Measurements from ENCODE around the gene DNAJA3. TPM values are rescaled to one million over a fixed set of nuclear protein-coding genes. Genes with fewer than 3 reads are reported as not detected.

The DNAJA3 gene
- total and polyA plus RNA-seq, 10 of the 15 experiments (the other 5 are each of a cell fraction or from before 2014, with no cell fraction given), result 8.4 to 141 (median 60.8) TPM

GRCh38 chr16:4435337-4436067 is 9.8 kb downstream of the DNAJA3 start:
- in situ Hi-C loops (cut with MboI), result no loop called here
- peaks cover 0 to 24% of the 10 kb centered on the region in 2 experiments; a peak in 3 of 4 replicates for H3K36me3 ChIP-seq (ENCODE audit: control insufficient read depth in 2 of 2, insufficient read depth in 2 of 2, low read length in 1 of 2)
- CTCF ChIA-PET, result no interaction called here
- H3K4me1 ChIP-seq (ENCODE audit: control insufficient read depth, insufficient read depth, low read length), result no peaks in the 10 kb centered on the region
- SMC1A ChIA-PET (ENCODE audit: uncharacterized antibody, unreplicated experiment), result no interaction called here
- RAD21 ChIA-PET (ENCODE audit: unreplicated experiment), result no interaction called here
- no peak for FAIRE-seq
- no peaks in the 10 kb centered on the region; the same call in 1 of the 2 replicates for H3K79me2 ChIP-seq (ENCODE audit: control insufficient read depth, insufficient read depth, low read length)
- H3K4me3 ChIP-seq, result no peak overlapping the region
- ATAC-seq, result no peak
- no peak for DNase-seq (ENCODE audit: low read depth, low spot score)
- H2AFZ ChIP-seq (ENCODE audit: control insufficient read depth, low read depth, low read length), result no peak overlapping the region
- no TSS peak for BruUV-seq (replicated peaks)
- no peak overlapping the region for H3K4me2 ChIP-seq (ENCODE audit: control insufficient read depth, insufficient read depth)
- no peaks in the 10 kb centered on the region for H4K20me1 ChIP-seq (ENCODE audit: control insufficient read depth, insufficient read depth)
- POLR2A ChIA-PET, result interaction anchor here (0.7 kb wide), 1 partner anchor 7 kb away, joined by 3 read pairs; no protein-coding TSS in a partner anchor
- H3K27me3 ChIP-seq (replicated peaks in 1 of 2; ENCODE audit: control insufficient read depth in 2 of 2, insufficient read depth in 2 of 2, low read length in 1 of 2), result no peaks in the 10 kb centered on the region
- no peak overlapping the region for H3K9ac ChIP-seq (ENCODE audit: control insufficient read depth, insufficient read depth, low read length)
- intact Hi-C loops (cut with micrococcal nuclease; ENCODE audit: unreplicated experiment), result no loop called here
- no peak overlapping the region for H3K27ac ChIP-seq (ENCODE audit: control insufficient read depth, insufficient read depth)
- 92% methylated on average over 8 of the region's 8 CpGs for WGBS (ENCODE audit: insufficient coverage, insufficient replicate concordance, low lambda C conversion rate, missing lambda C conversion rate)
- H3K9me3 ChIP-seq (replicated peaks; ENCODE audit: control insufficient read depth, insufficient read depth, low read length), result no peaks in the 10 kb centered on the region
- TF ChIP-seq HDAC2 (IDR thresholded peaks at IDR 0.05) (no peak), RAD21 (IDR thresholded peaks at IDR 0.05; ENCODE audit: insufficient read depth, low read depth, low read length) (no peak), MXI1 (IDR thresholded peaks at IDR 0.05; ENCODE audit: low read depth, low read length) (no peak), SPI1 (IDR thresholded peaks at IDR 0.05; ENCODE audit: borderline replicate concordance, insufficient read depth, low read depth, low read length) (no peak), ZBTB11 (CRISPR knock-in tag; IDR thresholded peaks at IDR 0.05) (no peak), SUZ12 (IDR thresholded peaks at IDR 0.05; ENCODE audit: unreplicated experiment) (no peak), NFXL1 (IDR thresholded peaks at IDR 0.05; ENCODE audit: borderline replicate concordance) (no peak), CREB1 (IDR thresholded peaks at IDR 0.05; ENCODE audit: low read depth) (no peak), CHD2 (IDR thresholded peaks at IDR 0.05; ENCODE audit: borderline replicate concordance, low read depth, low read length) (no peak), TCF3 (IDR thresholded peaks at IDR 0.05; ENCODE audit: borderline replicate concordance, insufficient read depth, low read depth, low read length) (no peak), ZNF592 (IDR thresholded peaks at IDR 0.05) (no peak)
- TF ChIP-seq, protein P1, sequence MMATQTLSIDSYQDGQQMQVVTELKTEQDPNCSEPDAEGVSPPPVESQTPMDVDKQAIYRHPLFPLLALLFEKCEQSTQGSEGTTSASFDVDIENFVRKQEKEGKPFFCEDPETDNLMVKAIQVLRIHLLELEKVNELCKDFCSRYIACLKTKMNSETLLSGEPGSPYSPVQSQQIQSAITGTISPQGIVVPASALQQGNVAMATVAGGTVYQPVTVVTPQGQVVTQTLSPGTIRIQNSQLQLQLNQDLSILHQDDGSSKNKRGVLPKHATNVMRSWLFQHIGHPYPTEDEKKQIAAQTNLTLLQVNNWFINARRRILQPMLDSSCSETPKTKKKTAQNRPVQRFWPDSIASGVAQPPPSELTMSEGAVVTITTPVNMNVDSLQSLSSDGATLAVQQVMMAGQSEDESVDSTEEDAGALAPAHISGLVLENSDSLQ (IDR thresholded peaks at IDR 0.05), result no peak
- TF ChIP-seq, protein P2, sequence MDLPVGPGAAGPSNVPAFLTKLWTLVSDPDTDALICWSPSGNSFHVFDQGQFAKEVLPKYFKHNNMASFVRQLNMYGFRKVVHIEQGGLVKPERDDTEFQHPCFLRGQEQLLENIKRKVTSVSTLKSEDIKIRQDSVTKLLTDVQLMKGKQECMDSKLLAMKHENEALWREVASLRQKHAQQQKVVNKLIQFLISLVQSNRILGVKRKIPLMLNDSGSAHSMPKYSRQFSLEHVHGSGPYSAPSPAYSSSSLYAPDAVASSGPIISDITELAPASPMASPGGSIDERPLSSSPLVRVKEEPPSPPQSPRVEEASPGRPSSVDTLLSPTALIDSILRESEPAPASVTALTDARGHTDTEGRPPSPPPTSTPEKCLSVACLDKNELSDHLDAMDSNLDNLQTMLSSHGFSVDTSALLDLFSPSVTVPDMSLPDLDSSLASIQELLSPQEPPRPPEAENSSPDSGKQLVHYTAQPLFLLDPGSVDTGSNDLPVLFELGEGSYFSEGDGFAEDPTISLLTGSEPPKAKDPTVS (IDR thresholded peaks at IDR 0.05; ENCODE audit: low read depth, low read length), result no peak

Measured in GM12878 (cell line).